ENCODE results near the gene PLXNB3. TPM values are rescaled to one million over a fixed set of nuclear protein-coding genes. Genes with fewer than 3 reads are reported as not detected.
"Not testable (repeated sequence)": the region's sequence is repeated elsewhere in the genome, so short reads cannot be mapped to it uniquely, and the experiment has no call there.

The PLXNB3 gene
- total and polyA plus RNA-seq, 7 donors, result 0.60 to 50.1 (median 11.2) TPM; not detected in 1

- intact Hi-C loops (cut with DNase I), result no loop called here
- H3K27ac ChIP-seq, result peak overlapping the region; percentile 51 to 84 (median 82)
- peak; percentile 76 for DNase-seq
- peaks cover 0 to 16% (median 15%) of the 10 kb centered on the region in 4 donors for H3K4me1 ChIP-seq
- no peaks in the 10 kb centered on the region for H3K9me3 ChIP-seq
- TF ChIP-seq POLR2A (IDR thresholded peaks at IDR 0.05), result no peak
- TF ChIP-seq EP300 (IDR thresholded peaks at IDR 0.05), result no peak
- peak in 1 of 4 donors; percentile 24 for TF ChIP-seq POLR2AphosphoS5 (IDR thresholded peaks at IDR 0.05)
- H3K27me3 ChIP-seq, result no peaks in the 10 kb centered on the region
- H3K4me3 ChIP-seq, result peak overlapping the region in 3 of 4 donors; percentile 16 to 31 (median 23)
- peaks cover 0 to 3% (median 0%) of the 10 kb centered on the region in 4 donors for H3K36me3 ChIP-seq
- WGBS, 2 donors, result 6 to 12% methylated on average over 38 of the region's 38 CpGs
Measured at GRCh38 chrX:153744210-153745066, 19.6 kb upstream of the PLXNB3 start.

- WGBS, 2 donors, result 18 to 27% methylated on average over 12 of the region's 12 CpGs
- H3K36me3 ChIP-seq; H3K9me3 ChIP-seq; H3K27me3 ChIP-seq; DNase-seq; intact Hi-C loops (cut with DNase I); H3K4me3 ChIP-seq: not testable (repeated sequence)
- peak overlapping the region in 3 of 4 donors; percentile 28 to 84 (median 82) for H3K27ac ChIP-seq
- peaks cover 0 to 16% (median 15%) of the 10 kb centered on the region in 4 donors for H3K4me1 ChIP-seq
Measured at GRCh38 chrX:153745067-153745433, 19.0 kb upstream of the PLXNB3 start.

GRCh38 chrX:153746359-153746758 is 17.7 kb upstream of the PLXNB3 start:
- TF ChIP-seq CTCF (IDR thresholded peaks at IDR 0.05) (no peak), POLR2A (IDR thresholded peaks at IDR 0.05) (no peak), EP300 (IDR thresholded peaks at IDR 0.05) (no peak), POLR2AphosphoS5 (IDR thresholded peaks at IDR 0.05) (no peak)
- Histone ChIP-seq H3K4me1 (peaks cover 0 to 16% (median 15%) of the 10 kb centered on the region in 4 donors), H3K4me3 (no peak overlapping the region), H3K9me3 (no peaks in the 10 kb centered on the region), H3K27ac (no peak overlapping the region), H3K36me3 (no peaks in the 10 kb centered on the region), H3K27me3 (no peaks in the 10 kb centered on the region)
- 91 to 95% methylated on average over 3 of the region's 3 CpGs for WGBS, 2 donors
- intact Hi-C loops (cut with DNase I), result no loop called here
- no peak for DNase-seq

- WGBS, 2 donors, result 63 to 77% methylated on average over 6 of the region's 6 CpGs
- H3K36me3 ChIP-seq; intact Hi-C loops (cut with DNase I); H3K27me3 ChIP-seq; H3K27ac ChIP-seq; H3K4me3 ChIP-seq; DNase-seq; H3K9me3 ChIP-seq: not testable (repeated sequence)
- H3K4me1 ChIP-seq, result peaks cover 0 to 16% (median 15%) of the 10 kb centered on the region in 4 donors
Measured at GRCh38 chrX:153746991-153747390, 17.1 kb upstream of the PLXNB3 start.

- H3K9me3 ChIP-seq; DNase-seq; H3K36me3 ChIP-seq; H3K27me3 ChIP-seq; H3K4me3 ChIP-seq; H3K4me1 ChIP-seq; intact Hi-C loops (cut with DNase I); H3K27ac ChIP-seq: not testable (repeated sequence)
- 89 to 90% methylated on average over 7 of the region's 7 CpGs for WGBS, 2 donors
Measured at GRCh38 chrX:153749017-153749416, 15.0 kb upstream of the PLXNB3 start.

GRCh38 chrX:153750127-153750774 is 13.8 kb upstream of the PLXNB3 start:
- no peaks in the 10 kb centered on the region for H3K9me3 ChIP-seq
- no peak overlapping the region for H3K27ac ChIP-seq
- no peak overlapping the region for H3K4me3 ChIP-seq
- 76 to 80% methylated on average over 12 of the region's 12 CpGs for WGBS, 2 donors
- TF ChIP-seq POLR2AphosphoS5 (IDR thresholded peaks at IDR 0.05) (no peak), POLR2A (IDR thresholded peaks at IDR 0.05) (no peak), CTCF (IDR thresholded peaks at IDR 0.05) (no peak), EP300 (IDR thresholded peaks at IDR 0.05) (no peak)
- H3K36me3 ChIP-seq, result no peaks in the 10 kb centered on the region
- intact Hi-C loops (cut with DNase I), result no loop called here
- no peaks in the 10 kb centered on the region for H3K4me1 ChIP-seq
- no peaks in the 10 kb centered on the region for H3K27me3 ChIP-seq
- no peak for DNase-seq
